ENCODE data around the gene PRRC2A.

DNA sequence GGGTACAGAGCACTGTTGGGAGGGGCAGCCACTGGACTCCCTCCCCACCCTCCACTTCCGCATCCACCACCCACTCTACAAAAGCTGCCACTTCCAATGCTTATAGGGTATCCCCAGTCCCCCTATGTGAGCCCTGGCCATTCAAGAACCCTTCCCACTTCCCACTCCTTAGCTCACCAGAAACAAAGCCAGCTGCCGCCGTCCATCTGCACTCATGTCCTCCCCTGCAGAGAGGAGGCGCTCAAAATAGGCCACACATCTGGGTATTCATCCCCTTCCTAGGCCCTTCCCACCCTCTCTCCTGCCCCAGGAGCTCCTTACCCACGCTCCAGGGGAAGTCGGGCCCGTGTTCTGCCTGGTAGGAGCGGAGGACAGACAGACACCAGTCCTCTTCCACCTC, 66.8 kb downstream of the PRRC2A start:
- TF ChIP-seq, protein P1, sequence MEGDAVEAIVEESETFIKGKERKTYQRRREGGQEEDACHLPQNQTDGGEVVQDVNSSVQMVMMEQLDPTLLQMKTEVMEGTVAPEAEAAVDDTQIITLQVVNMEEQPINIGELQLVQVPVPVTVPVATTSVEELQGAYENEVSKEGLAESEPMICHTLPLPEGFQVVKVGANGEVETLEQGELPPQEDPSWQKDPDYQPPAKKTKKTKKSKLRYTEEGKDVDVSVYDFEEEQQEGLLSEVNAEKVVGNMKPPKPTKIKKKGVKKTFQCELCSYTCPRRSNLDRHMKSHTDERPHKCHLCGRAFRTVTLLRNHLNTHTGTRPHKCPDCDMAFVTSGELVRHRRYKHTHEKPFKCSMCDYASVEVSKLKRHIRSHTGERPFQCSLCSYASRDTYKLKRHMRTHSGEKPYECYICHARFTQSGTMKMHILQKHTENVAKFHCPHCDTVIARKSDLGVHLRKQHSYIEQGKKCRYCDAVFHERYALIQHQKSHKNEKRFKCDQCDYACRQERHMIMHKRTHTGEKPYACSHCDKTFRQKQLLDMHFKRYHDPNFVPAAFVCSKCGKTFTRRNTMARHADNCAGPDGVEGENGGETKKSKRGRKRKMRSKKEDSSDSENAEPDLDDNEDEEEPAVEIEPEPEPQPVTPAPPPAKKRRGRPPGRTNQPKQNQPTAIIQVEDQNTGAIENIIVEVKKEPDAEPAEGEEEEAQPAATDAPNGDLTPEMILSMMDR (conservative IDR thresholded peaks at IDR 0.05; ENCODE audit: low read length): no peak
- no peak for TF ChIP-seq EZH2phosphoT487 (IDR thresholded peaks at IDR 0.05; ENCODE audit: borderline replicate concordance, low read depth, low read length)

All from OCI-LY7 (cell line).